Measurements from ENCODE around the gene ST6GALNAC2.

Gene ST6GALNAC2

DNA sequence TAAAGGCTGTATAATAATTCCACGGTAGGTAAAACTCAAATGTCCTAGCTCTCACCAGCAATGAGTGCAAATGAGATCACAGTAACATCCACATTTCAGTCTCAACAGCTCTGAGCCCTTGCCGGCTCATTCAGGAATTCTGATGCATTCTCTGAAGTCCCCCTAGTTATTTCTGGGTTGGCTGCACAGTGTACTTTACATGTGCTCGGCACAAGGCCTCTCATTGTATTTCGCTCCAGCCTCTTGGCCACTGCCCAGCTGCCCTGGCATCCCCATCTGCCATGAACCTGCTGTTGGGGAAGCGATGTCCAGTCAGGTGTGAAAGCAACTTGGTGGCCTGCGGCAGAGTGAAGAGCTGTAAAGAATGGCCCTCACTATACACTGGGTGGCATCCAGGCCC is 31.5 kb downstream of the ST6GALNAC2 start:
- no peak for DNase-seq (ENCODE audit: low spot score)

DNA sequence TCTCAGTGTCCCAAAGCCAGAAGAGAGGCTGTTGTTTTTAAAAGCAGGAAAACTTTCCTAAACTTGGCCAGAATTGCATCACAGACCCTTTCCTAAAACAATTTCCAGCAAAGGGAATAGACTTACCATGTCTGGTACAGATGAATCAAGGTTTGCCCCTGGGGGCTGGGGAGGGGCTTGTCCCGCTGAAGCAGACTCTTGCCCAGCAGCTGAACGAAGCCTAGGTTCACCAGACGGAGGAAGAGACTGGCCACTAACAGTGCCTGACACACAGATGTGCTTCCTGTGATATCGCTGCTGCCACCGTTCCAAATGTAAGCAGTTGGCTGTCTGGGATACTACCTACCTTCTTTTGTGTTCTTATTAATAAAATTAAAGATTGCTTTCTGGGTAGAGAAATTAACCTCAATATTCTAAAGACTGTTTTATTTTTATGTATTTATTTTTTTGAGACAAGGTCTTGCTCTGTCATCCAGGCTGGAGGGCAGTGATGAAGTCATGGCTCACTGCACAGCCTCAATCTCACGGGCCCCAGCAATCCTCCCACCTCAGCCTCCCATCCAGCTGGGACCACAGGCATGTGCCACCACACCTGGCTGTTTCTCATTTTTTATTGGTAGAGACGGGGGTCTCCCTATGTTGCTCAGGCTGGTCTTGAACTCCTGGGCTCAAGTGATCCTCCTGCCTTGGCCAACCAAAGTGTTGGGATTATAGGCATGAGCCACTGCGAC is 32.3 kb downstream of the ST6GALNAC2 start:
- DNase-seq (ENCODE audit: low spot score) = no peak

DNA sequence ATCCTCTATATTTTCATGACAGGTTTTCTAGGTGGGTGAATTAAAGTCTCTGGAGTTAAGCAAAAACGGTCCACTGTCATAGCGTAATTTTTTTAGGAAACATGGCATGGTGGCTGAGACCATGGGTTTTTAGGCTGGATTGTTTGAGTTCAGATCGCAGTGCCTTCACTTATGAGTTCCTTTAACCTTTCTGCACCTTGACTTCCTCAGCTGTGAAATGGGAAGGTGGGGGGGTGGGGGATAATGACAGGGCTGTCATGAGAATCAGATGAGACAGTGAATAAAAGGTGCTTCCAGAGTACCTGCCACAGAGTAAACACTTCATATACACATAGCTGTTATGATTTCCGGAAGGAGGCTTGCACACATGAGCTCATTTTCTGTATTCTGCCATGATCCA is 34.0 kb downstream of the ST6GALNAC2 start:
- no peak for DNase-seq (ENCODE audit: low spot score)

DNA sequence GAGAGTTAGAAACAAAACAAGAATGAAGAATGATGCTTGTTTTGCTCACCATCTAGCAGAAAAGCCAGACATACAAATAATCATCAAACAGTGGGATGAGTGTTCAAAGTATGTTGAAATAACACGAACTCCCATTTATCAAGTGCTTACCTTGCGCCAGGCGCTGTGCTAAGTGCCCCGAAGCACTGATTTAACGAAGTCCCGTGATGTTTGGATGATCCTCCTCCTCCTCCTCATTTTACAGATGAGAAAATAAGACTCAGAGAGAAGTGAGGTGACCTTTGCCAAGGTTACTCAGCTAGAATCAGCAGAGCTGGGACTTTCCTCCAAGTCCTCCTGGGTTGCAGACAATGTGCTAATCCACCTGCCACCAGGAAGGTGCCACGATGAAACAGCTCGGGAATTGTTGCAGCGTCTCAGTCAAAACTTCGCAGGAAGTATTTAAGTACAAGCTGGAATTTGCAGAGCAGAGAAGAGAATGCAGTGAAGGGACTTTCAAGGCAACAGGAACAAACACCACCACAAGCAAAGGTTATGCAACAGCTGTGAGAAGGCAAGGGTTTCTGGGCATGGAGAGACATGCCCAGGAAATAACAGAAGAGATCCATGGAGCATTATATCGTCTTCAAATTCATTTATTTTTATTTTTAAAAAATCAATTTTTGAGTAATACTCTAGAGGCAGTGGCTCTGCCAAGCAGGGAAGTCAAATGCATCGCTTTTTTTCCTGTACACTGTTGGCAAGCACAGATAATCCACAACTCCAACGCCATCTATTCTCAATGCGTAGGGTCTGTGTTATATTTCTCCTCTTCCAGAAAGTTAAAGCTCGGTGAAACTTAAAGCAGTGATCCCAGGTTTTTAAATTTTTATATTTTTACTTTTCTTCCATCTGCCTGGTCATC is 34.7 kb downstream of the ST6GALNAC2 start:
- DNase-seq (ENCODE audit: low spot score) = no peak

DNA sequence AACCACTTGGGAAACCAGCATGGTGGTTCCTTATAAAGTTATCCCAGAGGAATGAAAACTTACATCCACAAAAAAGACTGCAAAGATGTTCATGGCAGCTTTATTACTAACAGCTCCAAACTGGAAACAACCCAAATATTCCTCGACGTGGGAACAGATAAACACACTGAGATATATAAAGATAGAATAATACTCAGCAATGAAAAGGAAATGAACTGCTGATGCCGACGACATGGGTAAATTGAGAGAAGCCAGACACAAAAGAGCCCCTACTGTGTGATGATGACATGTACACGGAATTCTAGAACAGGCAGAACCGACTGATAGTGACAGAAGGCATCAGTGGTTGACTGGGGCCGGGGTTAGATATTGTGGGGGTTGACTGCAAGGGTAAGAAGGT is 36.1 kb downstream of the ST6GALNAC2 start:
- DNase-seq (ENCODE audit: low spot score) = no peak

DNA sequence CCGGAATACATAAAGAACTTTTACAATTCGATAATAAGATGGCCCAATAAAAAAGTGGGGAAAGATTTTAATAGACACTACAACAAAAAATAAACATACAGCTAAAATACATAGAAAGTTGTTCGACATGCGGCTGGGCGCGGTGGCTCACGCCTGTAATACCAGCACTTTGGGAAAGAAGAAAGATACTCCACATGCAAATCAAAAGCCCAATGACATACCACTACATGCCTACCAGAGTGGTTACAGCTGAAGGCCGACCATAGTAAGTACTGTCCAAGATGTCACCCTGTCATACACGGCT is 36.5 kb downstream of the ST6GALNAC2 start:
- DNase-seq (ENCODE audit: low spot score) = no peak

DNA sequence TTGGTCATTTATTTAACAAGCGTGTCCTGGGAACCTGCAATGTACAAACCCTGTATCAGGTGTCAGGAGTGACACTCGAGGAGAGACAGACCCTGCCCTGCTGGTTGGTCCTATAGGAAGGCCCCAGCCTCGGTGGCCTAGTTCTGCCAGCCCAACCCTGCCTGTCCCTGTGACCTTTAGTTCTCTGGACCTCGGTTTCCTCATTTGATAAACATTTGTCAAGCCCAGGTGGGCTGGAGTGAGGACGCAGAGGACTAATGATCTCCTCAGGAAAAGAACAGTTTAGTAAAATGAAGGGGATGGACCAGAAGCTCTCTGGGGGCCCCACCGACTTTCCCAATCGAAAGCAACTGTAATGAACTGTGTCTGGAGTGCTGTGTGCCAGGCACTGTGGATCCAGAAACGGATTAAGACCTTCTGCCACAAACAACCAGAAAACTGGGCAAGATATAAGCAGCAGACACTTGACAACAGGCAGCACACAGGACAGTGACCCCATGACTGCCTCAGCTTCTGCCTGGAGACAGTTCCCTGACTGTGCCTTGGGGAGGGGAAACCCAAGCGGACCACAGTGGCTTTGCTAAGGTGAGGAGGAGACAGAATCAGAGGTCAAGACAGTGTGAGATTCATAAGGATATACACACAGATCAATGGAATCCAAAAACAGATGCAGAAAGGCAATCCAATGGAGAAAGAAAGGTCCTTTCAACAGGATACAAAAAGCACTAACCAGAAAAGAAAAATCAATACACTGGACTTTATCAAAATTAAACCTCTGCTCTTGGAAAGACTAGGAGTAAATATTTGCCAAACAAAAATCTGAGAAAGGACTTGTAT is 37.1 kb downstream of the ST6GALNAC2 start:
- no peak for DNase-seq (ENCODE audit: low spot score)

DNA sequence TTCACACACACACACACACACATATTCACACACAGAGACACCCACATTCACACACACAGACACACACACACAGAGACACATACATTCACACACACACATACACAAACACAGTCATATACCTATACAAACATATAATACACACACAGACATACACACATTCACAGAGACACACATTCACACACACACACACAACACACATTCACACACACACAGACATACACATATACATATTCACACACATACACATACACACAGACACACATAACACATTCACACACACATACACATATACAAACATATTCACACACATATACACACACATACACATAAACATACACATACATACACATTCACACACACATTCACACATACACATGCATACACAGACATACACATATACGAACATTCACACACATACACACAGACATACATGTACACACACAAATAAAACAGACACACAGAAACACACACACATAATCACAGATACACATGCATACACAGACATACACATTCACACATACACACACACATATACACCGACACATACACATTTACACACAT is 37.9 kb downstream of the ST6GALNAC2 start:
- no peak for DNase-seq (ENCODE audit: low spot score)

DNA sequence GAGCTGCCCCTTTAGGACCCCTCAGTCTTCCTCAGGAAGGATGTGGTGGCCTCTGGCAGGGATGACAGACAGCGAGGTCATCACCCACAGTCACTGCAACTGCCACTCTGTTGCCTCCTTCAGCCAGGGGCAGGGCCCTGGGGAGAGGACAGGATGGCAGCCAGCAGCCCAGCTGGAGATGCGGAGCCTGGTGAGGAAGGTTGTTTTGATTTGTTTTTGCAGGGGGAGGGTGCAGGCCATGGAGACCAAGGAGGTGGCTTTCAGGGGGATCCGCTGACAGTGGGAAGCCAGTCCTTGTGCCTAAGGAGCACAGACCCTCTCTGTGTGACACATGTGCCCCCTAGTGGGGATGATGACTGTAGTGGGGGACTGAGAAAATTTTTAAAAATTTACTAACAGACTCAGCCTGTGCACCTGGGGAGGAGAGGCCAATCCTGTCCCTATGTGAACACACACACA is 38.4 kb downstream of the ST6GALNAC2 start:
- peak; percentile 65 for DNase-seq (ENCODE audit: low spot score)

DNA sequence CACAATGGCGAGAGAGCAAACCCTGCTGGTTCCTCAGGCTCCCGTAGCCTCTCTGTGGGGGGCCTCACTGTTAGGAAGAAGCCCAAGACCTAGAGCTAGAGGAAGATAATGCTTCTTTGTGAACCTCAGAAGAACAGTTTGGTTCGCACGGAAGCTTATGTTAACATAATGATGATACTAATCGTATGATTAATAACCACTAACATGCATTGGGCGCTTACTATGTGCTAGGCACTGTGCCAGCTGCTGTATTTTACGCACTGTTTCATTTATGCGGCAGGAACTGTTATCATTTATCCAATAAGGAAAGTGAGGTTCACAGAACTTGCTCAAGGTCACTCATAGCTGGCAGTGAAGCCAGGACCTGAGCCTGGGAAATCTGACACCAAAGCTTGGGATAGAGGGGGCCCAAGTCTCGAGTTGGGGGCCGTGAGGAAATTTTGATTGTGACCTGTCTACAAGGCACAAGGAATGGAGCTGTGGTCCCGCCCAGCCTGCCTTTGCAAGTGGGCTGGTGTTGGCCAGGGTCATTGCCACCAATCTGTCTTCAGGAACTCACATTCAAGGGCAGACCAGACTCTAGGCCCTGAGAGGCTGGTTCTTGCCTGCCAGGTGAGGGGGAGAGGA is 39.0 kb downstream of the ST6GALNAC2 start:
- no peak for DNase-seq (ENCODE audit: low spot score)

DNA sequence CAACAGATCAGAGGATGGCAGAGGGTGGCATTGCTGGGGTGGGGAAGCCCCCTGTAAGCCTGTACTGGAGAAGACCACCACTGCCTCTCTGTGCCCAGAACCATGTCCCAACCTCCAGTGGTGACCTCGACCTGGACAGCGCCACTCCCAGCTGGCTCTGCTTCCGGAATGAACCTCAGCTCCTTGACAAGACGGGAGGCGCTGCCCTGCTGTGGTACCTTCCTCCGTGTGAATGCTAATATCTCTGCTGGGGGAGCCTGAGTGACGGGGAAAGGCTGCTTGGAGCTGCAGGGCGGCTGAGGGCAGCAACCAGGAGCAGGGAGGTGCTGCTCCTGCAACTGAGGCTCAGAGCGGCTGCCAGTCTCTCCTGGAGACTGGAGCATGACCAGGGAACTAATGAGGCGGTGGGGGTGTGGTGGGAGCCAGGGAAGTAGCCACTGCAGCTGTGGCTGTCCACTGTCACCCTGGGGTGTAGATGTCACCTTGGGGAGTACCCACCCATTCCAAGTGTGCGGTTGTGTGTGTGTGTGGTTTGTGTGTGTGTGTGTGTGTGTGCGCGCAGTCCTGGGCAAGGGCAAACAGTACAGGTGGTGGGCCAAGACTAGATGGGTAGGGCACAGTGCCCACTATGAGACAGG is 39.6 kb downstream of the ST6GALNAC2 start:
- DNase-seq (ENCODE audit: low spot score) = no peak

DNA sequence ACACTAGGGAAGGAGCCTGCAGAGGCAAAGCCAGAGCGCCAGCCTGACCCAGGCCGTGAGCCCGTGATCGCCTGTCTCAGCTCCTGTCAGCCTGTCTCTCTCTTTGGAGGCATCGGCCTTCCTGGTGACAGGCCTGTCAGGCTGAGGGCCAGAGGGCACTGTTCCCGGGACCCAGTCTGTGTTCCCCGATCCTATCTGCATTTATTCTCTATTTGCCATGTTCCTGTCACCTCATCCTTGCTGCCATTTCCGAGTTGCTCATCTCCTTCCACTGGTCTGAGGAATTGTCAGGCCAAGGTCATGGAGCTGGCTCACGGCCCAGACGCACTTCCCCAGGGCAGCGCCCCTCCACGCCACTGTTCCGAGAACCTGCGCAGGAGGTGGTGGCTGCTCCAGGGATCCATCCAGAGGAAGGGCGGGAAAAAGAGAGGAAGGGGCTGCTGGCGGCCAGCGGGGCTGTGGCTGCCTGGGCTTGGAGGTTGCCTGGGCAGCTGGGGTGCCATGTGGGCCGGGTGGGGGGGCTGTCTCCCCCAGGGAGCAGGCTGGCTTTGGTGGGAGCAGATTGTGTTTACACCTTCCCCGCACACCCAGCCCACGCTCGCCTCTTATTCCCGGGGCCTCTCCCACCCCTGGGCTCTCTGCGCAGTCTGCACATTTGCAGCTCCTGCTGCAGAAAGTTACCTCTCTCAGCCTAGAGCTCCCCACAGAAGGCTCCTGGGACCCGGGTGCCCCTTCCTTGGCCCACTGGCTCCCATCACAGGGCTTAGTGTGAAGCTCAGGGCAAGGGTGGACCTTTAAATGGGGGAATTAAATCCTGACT is 40.9 kb downstream of the ST6GALNAC2 start:
- no peak for DNase-seq (ENCODE audit: low spot score)

DNA sequence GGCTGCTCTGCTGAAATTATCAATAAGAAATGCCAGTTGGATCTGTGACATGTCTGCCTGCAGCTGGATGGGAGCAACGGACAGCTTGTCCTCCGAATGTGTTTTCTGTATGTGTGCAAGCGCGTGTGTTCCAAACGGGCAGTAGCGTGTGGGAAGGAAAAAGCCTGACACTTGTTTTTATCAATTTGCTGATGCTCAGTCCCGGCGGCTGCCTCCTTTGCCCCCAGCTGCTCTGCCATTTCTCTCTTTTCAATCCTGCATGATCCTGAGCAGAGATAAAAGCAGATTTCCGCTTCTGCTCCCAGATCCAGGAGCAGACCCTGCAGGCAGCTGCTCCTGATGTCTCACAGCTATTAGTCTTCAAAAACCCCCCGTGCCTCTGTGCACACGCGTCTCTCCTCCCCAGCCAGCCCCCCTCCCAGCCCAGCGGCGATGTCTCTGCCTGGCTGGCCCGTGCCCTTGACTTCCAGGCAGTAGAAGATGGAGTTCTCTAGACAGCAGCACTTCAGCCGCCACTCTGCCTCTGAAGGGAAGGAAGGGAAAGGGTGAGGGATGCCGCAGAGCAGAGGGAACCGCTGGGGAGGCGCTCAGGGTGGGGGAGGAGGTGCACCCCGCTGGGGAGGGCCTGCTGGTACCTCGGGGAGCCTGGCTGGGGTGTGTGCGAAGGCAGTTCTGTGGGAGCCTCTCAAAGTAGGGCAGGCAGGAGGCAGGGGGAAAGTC is 41.7 kb downstream of the ST6GALNAC2 start:
- no peak for DNase-seq (ENCODE audit: low spot score)

DNA sequence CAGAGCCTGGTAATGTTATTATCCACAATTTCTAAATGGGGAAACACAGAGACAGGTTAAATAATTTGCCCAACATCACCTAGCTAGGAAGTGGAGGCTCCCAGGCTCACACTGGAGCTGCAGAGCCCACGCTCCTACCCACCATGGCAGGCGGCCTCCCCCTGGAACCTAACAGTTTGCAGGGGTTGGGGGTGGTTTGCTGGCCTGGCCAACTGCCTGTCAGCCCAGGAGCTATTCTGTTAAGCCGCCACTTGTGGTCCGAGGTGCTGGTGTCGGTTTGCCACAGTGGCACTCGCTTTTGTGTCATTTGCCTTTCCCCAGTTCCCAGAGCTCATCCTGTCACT is 42.2 kb downstream of the ST6GALNAC2 start:
- no peak for DNase-seq (ENCODE audit: low spot score)

DNA sequence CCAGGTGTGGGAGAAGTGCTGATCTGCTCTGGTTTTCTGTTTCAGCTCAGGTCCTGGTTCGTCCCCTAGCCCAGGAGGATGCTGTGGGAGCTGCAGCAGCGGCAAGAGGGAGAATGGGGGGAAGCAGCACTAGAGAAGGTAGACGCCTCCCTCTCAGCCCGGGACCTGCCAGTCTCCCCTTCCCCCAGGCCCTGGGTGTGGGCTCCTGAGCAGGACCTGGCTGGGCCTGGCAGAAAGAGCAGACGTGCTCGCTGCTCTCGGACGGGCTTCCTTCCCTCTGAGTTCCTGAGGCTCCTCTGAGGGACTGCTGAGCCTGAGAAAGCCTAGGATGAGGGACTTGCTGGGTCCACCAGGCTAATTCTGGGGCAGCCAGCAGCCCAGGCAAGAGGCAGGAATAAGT is 42.7 kb downstream of the ST6GALNAC2 start:
- no peak for DNase-seq (ENCODE audit: low spot score)

DNA sequence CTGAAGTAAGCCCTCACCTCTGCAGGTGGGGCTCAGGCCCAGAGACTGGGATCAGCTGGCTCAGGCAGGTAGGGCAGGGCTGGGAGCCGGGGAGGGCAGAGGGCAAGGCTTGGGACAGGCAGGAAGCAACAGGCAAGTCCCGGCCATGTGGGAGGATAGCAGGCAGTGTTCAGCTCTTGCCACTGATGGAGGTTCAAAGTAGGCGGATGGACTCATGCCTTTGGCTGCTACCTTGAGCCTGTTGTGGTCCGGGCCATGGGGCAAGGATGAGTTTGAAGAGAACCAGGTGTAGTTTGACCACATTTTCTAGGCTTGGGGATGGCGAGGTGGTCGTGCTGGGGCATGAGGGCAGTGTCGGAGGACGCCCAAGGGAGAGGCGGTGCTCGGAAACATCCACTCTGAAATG is 43.1 kb downstream of the ST6GALNAC2 start:
- DNase-seq (ENCODE audit: low spot score) = no peak

DNA sequence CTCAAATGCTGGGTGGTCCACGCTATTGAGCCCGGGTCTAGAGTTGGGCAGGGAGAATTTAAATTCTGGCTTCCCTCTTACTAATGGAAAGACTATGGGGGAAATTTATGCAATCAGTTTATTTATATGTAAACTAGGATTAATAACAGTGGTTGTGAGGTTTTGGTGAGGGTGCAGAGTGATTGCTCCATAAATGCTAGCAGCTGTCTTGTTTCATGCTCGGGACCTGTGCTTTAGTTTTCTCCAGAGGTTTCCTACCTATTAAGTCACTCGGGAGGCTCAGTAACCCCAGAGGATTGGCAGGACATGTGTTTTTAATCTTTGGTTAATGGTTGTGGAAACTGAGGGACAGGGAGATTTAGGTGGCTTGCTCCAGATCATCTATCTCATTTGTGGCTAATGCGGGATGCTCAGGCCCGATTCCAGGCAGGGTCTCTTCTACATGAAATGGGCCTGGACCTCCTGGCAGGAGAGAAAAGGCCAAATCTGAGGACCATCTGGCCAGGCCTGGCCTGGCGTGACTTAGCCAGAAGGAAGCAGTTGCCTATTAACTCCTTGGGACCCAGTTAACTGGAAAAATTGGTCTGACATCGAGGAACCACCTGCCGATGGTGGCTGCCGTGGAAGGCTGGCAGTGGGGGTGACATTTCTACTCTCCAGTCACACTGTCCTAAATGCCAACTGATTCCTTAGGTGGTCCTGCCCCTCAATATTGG is 43.8 kb downstream of the ST6GALNAC2 start:
- DNase-seq (ENCODE audit: low spot score) = no peak

DNA sequence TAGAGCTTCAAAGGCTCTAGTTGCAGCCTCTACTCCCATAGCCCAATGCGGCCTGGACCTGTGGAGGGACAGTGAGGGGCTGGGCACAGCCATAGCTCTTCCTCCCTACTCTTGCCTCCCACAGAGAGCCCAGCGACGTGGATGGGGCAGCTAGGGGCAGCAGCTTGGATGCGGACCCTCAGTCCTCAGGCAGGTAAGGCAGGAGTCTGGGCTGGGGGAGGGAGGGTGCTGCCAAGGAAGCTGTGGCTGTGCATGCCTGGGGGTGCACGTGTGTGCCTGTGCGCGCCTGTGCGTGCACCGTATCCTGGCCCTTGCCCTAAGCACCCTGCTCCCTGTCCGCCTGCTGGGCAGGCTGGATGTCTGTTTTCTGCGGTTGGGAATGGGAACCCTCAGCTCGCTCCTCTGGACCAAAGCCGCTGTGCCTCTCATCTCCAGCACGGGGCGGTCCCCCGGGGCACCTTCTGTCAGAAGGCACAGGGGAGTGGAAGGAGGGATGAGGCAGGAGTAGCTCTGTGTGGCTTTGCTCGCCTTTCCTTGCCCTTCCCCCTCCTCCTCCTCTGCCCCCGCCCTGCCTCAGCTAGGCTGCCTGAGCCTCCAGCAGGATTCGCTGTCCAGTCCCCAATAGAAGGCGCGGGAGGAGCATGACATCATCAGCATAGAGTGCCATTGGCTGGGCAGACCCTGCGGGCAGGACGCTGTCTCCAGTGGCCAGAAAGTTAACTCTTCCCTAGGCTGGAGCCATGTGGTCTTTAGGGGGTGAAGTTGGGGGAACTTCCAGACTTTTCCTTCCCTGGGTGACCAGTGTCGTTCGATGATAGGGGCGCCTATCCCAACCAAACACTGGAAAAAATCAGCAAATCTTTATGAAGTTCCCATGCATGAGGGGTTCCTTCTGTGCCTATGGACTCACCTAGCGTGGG is 45.0 kb downstream of the ST6GALNAC2 start:
- no peak for DNase-seq (ENCODE audit: low spot score)
